Measurements from ENCODE around the gene ETFBKMT.
"Not testable (repeated sequence)": the region's sequence is repeated elsewhere in the genome, so short reads cannot be mapped to it uniquely, and the experiment has no call there.

- TF ChIP-seq CTCF (conservative IDR thresholded peaks at IDR 0.05 in 1 of 2, IDR thresholded peaks at IDR 0.05 in 1 of 2; ENCODE audit: extremely low read depth in 1 of 2, insufficient read depth in 1 of 2, low read depth in 1 of 2, low read length in 2 of 2); EZH2 (IDR thresholded peaks at IDR 0.05; ENCODE audit: borderline replicate concordance, low read length): not testable (repeated sequence)
These were observed 30.4 kb downstream of the ETFBKMT start for GRCh38 chr12:31689921-31690320.

All from mammary epithelial cell (primary cell).